Caki2 (cell line): ENCODE results near the gene MYMX. TPM values are rescaled to one million over a fixed set of nuclear protein-coding genes. Genes with fewer than 3 reads are reported as not detected.

ENCODE experiments used
- DNase-seq: peaks from one replicate; pipeline ENCODE4 v3.0.0-alpha.2; 2015; ENCODE audit warnings: low read depth
- in situ Hi-C: cut with HindIII; loops from 2 replicates; pipeline ENCODE4 v1.10.0; 2016; ENCODE audit warnings: low sequenced_read_pairs, low pct_unique_long_range_greater_than_20kb, mixed read lengths
- total RNA-seq: library from RNA; depleted of rRNA; stranded (reverse); fragments of >200 nt; shearing (Covaris generic); gene quantifications from 2 replicates; pipeline ENCODE4 v1.2.3, GENCODE V29; 2014; ENCODE audit warnings: low replicate concordance

The MYMX gene
- total RNA-seq, 1 experiment from 2014 or later, result not detected

DNA sequence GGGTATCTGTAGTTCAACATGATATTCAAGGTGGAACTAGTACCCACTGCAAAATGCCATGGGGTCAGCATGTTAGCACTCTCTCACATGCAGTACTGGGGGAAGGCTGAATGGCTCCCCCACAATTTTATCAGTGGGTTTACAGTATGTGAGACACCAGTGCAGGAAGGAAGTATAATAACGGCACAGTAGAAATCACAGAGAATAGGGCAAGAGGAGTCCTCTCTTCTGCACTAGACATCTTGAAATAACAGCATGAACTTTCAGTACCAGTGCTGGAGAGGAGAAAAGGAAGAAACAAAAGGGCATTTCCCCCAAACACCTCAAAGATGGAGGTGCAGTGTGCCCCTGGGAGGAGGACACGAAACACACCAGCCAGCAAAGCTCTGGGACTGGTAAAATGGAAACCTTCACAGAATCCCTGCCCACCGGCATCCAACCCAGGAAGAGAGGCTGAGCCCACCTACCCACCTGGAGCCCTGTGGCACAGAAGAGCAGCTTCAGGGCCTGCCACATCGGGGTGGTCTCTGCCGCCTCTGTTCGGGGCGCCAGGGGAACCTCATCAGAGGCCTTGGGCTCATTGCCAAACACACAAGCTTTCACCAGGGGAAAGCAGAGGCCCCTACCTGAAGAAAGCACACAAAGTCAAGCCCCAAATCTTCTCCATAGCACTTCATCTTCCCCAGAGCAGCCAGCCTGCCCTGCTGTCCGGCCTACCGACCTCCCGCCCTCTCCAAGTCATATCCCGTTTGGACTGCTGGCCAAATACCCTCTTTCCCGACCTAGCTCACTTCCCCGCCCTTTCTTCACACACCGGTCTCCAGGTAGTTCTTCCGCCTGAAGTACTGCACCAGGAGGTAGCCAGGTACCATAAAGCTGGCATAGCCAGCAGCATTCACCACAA is 39.4 kb downstream of the MYMX start:
- DNase-seq, result no peak
- in situ Hi-C loops, result no loop called here

- no peak for DNase-seq
- in situ Hi-C loops, result no loop called here
Measured at GRCh38 chr6:44256775-44257024, 40.0 kb downstream of the MYMX start.

- peak; percentile 72 for DNase-seq
- in situ Hi-C loops, result no loop called here
Measured at GRCh38 chr6:44257025-44257752, 40.5 kb downstream of the MYMX start, which contains the start of gene SLC35B2. Gene SLC35B2 (minus strand): TSS chr6:44257528. CDS start chr6:44257410, 118 bp downstream.

GRCh38 chr6:44257753-44258324 is 41.1 kb downstream of the MYMX start:
- no peak for DNase-seq
- in situ Hi-C loops, result no loop called here

- no peak for DNase-seq
Measured at GRCh38 chr6:44258325-44258863, 41.7 kb downstream of the MYMX start.

DNA sequence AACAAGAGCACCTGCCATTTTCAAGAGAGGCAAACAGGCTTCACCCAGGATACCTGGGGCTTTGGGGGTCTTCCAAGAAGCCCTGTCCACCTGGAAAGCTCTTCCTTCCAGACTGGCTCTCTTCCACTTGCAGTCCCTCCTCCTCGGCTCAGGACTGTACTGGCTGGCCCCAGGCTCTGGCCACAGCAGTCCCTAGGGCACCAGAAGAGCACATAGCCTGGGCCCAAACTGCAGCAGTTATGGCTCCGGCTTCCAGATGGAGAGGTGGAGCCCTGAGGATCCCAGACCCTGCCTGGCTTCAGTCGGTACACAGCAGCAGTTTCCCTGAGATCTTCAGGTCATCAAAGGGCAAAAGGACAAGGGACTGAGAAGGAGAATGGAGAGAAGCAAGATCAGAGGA is 42.2 kb downstream of the MYMX start:
- no peak for DNase-seq
- in situ Hi-C loops, result no loop called here

More at GRCh38 chr6:44258325-44258863, 41.7 kb downstream of the MYMX start:
- in situ Hi-C loops, result no loop called here

DNA sequence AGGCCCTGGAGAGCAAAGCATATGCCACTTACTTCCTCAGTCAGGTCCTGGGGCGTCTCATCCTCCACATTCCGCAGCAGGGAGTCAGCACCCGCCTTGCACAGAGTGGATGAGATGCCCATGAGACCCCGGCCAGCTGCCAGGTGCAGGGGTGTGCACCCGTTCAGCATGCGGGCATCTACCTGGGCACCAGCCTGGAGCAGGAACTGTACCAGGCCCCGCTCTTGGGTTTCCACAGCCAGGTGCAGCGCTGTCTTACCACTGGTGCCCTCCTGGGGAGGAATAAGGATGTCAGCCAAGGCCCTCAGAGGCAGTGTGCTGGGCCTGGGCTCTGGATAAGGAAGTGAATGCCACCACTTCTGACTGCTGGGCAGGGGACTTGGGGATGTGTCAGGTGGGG is 43.3 kb downstream of the MYMX start:
- DNase-seq, result no peak
- in situ Hi-C loops, result no loop called here

DNA sequence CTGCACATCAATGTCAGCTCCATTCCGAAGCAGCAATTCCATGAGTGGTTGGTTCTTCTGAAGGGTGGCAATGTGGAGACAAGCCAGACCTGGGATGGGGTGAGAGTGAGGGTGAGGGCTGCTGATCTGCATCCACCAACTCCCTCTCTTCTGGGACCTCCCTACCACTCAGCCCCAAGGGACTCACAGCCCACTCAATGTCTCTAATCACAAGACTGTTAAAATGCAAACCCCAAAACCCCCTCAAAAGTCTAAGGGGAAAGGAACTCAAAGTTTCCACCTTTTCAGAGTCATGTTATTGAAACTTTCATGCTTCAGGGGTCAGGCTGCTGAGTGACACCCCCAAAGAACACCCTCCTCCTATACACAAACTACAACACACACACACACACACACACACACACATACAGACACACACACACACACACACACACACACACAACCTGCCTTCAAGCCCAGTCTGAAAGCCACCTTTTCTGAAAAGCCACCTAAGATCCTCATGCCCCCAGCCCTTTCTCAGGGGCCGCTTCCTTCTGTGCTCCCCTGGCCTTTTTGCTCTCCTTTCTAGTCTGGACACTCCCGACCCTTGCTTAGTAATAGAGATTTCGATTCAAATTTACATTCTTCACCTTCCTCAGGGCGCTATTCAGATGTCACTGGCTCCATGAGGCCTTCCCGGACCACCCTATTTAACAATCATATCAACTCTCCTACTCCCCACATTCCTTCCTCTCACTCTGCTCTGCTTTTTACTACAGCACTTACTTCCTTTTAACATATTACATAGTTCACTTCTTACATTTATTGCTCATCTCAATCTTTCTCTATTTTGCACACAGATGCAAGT is 43.9 kb downstream of the MYMX start:
- no peak for DNase-seq
- in situ Hi-C loops, result no loop called here

DNA sequence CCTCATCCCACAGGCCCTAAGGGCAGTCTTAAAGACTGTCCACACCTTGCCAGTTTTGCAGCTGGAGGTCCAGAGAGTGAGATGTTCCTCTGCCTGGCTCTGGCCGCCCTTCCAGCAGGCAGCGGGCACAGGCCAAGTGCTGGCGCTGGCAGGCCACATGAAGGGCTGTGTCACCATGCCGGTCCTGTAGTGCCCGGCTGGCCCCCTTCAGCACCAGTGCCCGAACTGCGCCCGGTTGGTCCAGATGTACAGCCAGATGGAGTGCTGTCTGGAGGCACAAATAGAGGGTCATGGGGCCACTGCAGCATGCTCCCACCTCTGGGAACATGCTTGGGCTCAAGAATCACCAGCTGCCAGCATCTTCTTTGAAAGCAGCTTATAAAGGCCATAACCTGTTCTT is 44.9 kb downstream of the MYMX start:
- no peak for DNase-seq
- in situ Hi-C loops, result no loop called here

- in situ Hi-C loops, result no loop called here
- no peak for DNase-seq
Measured at GRCh38 chr6:44262467-44263353, 46.0 kb downstream of the MYMX start.

DNA sequence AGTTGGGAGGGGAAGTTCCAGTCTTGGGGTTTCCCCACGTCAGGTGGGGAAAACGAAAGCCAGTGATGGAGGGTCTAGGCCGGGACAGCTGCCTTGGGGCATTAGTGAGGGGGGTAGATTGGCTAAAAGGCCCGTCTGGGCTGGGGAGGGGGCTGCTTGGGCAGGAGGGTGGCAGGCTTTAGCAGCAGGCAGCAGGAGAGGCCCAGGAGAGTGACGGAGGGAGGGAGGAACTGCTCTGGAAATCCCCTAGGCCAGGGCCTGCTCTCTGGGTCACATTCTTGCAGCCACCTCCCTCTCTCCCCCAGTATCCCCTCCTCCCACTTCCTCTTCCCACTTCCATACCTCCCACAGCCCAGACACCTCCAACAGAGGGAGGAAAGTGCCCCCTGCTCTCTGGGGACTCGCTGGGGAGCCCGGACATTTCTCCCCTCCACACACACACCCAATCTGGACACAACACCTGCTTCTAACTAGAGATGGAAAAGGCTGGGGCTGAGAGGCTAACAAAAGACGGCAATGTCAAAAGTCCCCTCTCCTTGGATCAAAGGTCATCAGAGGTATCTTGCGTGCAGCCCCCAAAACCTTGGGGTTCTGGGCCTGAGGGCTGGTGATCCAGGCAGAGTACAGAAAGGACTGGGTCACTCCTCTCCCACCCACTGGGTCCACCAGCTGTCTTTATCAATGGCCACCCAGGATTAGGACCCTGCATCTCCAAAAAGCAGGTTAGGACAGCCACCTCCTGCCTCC is 46.8 kb downstream of the MYMX start:
- in situ Hi-C loops, result no loop called here
- peak; percentile 60 for DNase-seq

DNA sequence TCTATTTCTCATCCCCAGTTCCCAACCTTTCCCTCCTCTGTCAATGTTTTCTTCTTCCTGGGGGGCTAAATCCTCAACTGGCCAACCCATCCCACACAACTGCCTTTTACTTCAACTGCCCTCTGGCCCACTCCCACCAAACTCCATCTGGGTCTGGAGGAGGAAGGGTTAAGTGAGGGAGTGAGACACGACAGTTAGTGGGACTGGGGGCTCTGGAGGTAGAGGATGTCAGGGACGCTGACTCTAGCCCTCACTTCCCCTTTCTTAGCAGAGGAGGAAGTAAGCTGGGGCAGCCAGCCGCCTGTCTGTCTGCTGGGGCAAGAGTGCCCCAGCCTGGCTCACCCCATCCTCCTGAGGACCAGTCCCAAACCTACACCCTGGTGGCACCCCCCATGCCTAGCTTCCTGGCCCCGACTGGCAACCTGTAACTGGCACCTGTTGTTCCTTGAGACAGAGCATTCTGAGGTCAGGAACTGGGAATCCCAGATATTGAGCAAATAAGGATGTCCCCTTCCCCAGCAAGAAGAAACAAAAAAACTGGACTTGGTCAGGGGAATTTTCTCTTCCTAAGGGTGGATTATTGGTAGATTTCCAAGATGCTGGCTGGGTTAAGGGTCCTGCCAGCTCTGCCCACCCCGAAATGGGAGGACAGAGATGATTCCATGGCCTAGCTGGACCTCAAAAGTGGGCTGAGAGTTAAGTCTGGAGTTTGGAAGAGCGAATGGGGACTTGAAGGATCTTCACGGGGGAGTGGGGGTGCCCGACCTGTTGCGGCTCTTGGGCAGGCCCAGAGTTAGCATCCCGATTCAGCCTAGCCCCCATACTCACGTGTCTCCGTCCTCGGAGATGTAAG is 47.7 kb downstream of the MYMX start:
- in situ Hi-C loops, result no loop called here
- DNase-seq, result no peak

GRCh38 chr6:44265007-44265721 is 48.4 kb downstream of the MYMX start, which contains the start of gene NFKBIE:
Gene NFKBIE (minus strand): TSS chr6:44265551. CDS start chr6:44265346, 205 bp downstream.
- peak; percentile 80 for DNase-seq
- in situ Hi-C loops, result no loop called here

GRCh38 chr6:44265722-44266233 is 49.1 kb downstream of the MYMX start:
- DNase-seq, result no peak
- in situ Hi-C loops, result no loop called here

- no peak for DNase-seq
- in situ Hi-C loops, result no loop called here
Measured at GRCh38 chr6:44266347-44266746, 49.6 kb downstream of the MYMX start.
